ENCODE results near the gene SNX10. TPM values are rescaled to one million over a fixed set of nuclear protein-coding genes. Genes with fewer than 3 reads are reported as not detected.

SNX10 gene
- total RNA-seq, 1 donor from 2014 or later: 1.2 TPM

DNA sequence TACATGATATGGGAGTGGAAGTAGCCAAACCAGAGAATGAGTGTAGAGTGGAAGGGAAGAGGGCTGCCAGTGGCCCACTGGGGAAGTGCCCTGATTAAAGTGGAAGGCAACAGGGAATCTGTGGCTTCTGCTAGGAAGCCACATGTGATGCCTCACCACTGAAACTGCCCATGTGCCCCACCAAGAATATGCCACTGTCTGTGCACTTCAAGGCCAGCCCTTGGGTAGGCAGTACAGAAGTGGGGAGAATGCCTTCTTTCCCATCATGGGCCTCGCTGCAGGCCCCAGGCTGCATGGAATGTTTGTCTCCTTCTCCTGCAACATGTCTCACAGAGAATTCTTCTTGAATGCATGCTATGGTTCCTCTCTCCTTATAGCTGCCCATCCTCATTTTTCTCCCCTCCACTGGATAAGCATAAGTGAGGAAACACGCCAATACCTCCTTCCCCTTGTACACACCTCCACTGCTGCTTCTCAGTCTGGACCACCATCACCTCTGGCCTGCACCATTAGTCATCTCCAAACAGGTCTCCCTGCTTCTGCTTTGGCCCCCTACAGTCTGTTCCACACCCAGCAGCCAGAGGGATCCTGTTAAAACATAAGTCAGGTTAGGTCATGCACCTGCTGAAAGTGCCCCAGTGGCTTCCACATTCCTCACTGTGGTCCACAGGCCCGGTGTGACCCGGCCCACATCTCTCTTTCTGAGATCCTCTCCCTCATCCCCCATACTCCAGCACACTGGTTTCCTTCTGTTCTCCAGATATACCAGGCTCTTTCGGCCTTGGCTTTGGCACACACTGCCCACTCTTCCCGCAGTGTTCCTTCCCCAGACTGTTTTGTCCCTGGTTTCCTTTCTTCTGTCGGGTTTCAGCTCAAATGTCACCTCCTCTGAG, 37.1 kb downstream of the SNX10 start:
- Mint-ChIP-seq H3K27ac (ENCODE audit: unreplicated experiment) (no peak overlapping the region), H3K4me3 (ENCODE audit: unreplicated experiment) (no peak overlapping the region), H3K27me3 (ENCODE audit: low read depth) (peaks cover 4% of the 10 kb centered on the region), H3K36me3 (ENCODE audit: low read depth) (no peaks in the 10 kb centered on the region), H3K9me3 (ENCODE audit: low read depth) (peaks cover 10% of the 10 kb centered on the region), H3K4me1 (ENCODE audit: low read depth) (no peaks in the 10 kb centered on the region)
- no peak for DNase-seq (ENCODE audit: low spot score)
- TF ChIP-seq, protein P1, sequence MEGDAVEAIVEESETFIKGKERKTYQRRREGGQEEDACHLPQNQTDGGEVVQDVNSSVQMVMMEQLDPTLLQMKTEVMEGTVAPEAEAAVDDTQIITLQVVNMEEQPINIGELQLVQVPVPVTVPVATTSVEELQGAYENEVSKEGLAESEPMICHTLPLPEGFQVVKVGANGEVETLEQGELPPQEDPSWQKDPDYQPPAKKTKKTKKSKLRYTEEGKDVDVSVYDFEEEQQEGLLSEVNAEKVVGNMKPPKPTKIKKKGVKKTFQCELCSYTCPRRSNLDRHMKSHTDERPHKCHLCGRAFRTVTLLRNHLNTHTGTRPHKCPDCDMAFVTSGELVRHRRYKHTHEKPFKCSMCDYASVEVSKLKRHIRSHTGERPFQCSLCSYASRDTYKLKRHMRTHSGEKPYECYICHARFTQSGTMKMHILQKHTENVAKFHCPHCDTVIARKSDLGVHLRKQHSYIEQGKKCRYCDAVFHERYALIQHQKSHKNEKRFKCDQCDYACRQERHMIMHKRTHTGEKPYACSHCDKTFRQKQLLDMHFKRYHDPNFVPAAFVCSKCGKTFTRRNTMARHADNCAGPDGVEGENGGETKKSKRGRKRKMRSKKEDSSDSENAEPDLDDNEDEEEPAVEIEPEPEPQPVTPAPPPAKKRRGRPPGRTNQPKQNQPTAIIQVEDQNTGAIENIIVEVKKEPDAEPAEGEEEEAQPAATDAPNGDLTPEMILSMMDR (IDR thresholded peaks at IDR 0.05): no peak

DNA sequence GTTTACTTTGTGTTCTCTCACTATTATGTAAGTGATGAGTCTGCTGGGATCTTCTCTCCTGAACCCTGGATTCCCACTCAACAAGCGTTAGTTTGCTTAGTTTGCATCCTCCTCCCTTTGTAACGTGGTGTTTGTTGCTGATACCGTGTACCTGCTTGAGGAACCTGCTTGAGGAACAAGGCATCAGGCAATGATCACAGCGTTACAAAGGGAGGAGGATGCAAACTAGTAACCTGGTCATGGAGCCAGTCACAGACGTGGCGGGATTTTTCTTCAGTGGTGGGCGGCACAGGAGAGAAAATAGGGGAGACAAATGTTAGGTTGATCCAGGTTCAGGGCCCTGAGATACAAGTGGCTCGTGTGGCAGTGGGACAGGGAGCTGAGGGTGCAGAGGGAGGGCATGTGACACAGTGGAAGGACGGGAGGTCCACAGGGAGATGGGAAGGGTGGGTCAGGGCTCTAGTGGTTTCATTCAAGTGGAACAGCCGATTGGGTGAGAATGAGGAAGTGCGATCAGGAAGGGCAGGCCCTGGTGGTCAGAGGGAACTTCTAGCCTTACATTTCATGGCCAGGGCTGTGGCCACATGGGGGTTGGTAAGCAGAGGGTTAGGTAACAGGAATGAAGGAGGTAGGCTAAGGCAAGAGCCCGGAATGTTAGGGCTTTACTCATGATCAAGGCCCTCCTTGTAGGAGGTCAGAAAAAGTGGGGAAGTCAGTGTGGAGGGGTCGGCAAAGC, 38.0 kb downstream of the SNX10 start:
- Mint-ChIP-seq H3K27me3 (ENCODE audit: low read depth) (peaks cover 4% of the 10 kb centered on the region), H3K27ac (ENCODE audit: unreplicated experiment) (no peak overlapping the region), H3K4me1 (ENCODE audit: low read depth) (no peaks in the 10 kb centered on the region), H3K4me3 (ENCODE audit: unreplicated experiment) (no peak overlapping the region), H3K9me3 (ENCODE audit: low read depth) (peaks cover 10% of the 10 kb centered on the region), H3K36me3 (ENCODE audit: low read depth) (no peaks in the 10 kb centered on the region)
- TF ChIP-seq, protein P1 (IDR thresholded peaks at IDR 0.05): no peak
- no peak for DNase-seq (ENCODE audit: low spot score)

DNA sequence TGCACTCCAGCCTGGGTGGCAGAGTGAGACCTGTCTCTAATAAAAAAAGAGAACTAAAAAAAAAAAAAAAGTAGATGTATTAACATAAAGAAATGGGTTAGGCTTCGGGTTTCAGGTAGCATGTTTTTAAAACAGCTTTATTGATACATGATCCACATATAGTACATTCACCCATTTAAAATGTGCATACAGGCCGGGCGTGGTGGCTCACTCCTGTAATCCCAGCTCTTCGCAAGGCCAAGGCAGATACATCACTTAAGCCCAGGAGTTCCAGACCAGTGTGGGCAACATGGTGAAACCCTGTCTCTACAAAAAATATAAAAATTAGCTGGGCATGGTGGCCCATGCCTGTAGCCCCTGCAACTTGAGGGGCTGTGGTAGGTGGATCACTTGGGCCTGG, 39.5 kb downstream of the SNX10 start:
- TF ChIP-seq, protein P1 (IDR thresholded peaks at IDR 0.05): no peak
- Mint-ChIP-seq H3K4me3 (ENCODE audit: unreplicated experiment) (no peak overlapping the region), H3K9me3 (ENCODE audit: low read depth) (peaks cover 10% of the 10 kb centered on the region), H3K27ac (ENCODE audit: unreplicated experiment) (no peak overlapping the region), H3K27me3 (ENCODE audit: low read depth) (peaks cover 4% of the 10 kb centered on the region), H3K36me3 (ENCODE audit: low read depth) (no peaks in the 10 kb centered on the region), H3K4me1 (ENCODE audit: low read depth) (no peaks in the 10 kb centered on the region)
- no peak for DNase-seq (ENCODE audit: low spot score)

DNA sequence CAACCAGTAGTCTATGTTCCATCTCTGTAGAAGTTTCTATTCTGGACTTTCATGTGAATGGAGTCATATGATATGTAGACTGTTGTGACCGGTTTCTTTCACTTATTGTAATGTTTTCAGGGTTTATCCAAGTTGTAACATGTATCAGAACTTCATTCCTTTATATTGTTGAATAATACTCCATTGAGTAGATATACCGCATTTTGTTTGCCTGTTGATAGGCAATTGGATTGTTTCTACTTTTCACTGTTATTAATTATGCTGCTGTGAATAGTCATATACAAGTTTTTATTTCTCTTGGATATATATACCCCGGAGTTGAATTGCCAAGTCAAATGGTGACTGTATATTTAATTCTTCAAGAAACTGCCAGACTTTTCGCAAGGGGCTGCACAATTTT, 40.1 kb downstream of the SNX10 start:
- no peak for DNase-seq (ENCODE audit: low spot score)
- Mint-ChIP-seq H3K36me3 (ENCODE audit: low read depth) (no peaks in the 10 kb centered on the region), H3K9me3 (ENCODE audit: low read depth) (peaks cover 10% of the 10 kb centered on the region), H3K27ac (ENCODE audit: unreplicated experiment) (no peak overlapping the region), H3K27me3 (ENCODE audit: low read depth) (peaks cover 4% of the 10 kb centered on the region), H3K4me3 (ENCODE audit: unreplicated experiment) (no peak overlapping the region), H3K4me1 (ENCODE audit: low read depth) (no peaks in the 10 kb centered on the region)
- TF ChIP-seq, protein P1 (IDR thresholded peaks at IDR 0.05): no peak

DNA sequence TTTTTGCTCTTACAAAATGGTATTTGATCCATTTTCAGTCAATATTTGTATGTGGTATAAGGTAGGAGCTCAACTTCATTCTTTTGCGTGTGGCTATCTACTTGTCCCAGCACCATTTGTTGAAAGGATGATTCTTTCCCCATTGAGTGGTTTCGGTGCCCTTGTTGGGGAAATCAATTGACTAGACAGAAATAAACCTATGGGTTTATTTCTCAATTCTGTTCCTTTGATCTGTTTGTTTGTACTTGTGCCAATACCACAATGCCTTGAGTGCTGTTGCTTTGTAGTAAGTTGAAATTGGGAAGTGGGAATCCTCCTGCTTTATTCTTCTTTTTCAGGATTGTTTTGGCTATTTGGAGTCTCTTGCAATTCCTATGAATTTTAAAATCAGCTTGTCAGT, 41.0 kb downstream of the SNX10 start:
- TF ChIP-seq, protein P1 (IDR thresholded peaks at IDR 0.05): no peak
- H3K36me3 Mint-ChIP-seq (ENCODE audit: low read depth): no peaks in the 10 kb centered on the region
- no peaks in the 10 kb centered on the region for H3K4me1 Mint-ChIP-seq (ENCODE audit: low read depth)
- peaks cover 4% of the 10 kb centered on the region for H3K27me3 Mint-ChIP-seq (ENCODE audit: low read depth)
- DNase-seq (ENCODE audit: low spot score): no peak
- peaks cover 10% of the 10 kb centered on the region for H3K9me3 Mint-ChIP-seq (ENCODE audit: low read depth)
- no peak overlapping the region for H3K27ac Mint-ChIP-seq (ENCODE audit: unreplicated experiment)
- no peak overlapping the region for H3K4me3 Mint-ChIP-seq (ENCODE audit: unreplicated experiment)

All from chondrocyte (in vitro differentiated cells).